Nephron (organoid): Measurements from ENCODE around the gene UBXN2A.
"Not testable (repeated sequence)": the region's sequence is repeated elsewhere in the genome, so short reads cannot be mapped to it uniquely, and the experiment has no call there.

ENCODE experiments used
- H3K27ac Mint-ChIP-seq, 3 experiments: 2 replicates each; pipeline ENCODE4 v1.8.0; 2020; ENCODE audit warnings: mixed read lengths in 3 of 3, mild to moderate bottlenecking in 2 of 3, moderate library complexity in 1 of 3
- H3K27me3 Mint-ChIP-seq: 2 replicates; pipeline ENCODE4 v1.8.0; 2021; ENCODE audit warnings: low read depth, mild to moderate bottlenecking, moderate library complexity, mixed read lengths
- H3K36me3 Mint-ChIP-seq: 2 replicates; pipeline ENCODE4 v1.8.0; 2020; ENCODE audit warnings: low read depth, mixed read lengths
- H3K4me1 Mint-ChIP-seq: 2 replicates; pipeline ENCODE4 v1.8.0; 2020; ENCODE audit warnings: mixed read lengths
- H3K4me3 Mint-ChIP-seq, 3 experiments: 2 replicates each; pipeline ENCODE4 v1.8.0; 2020; ENCODE audit warnings: mild to moderate bottlenecking in 3 of 3, mixed read lengths in 3 of 3, moderate library complexity in 2 of 3
- H3K9me3 Mint-ChIP-seq: 2 replicates; pipeline ENCODE4 v1.8.0; 2020; ENCODE audit warnings: mixed read lengths
- CTCF ChIP-seq, 3 experiments: fragments of 200-600 bp; sonication (generic); IDR thresholded peaks; one replicate each; pipeline ENCODE4 v1.5.0; 2021; ENCODE audit warnings: antibody characterized with exemption in 3 of 3; ENCODE audit not compliant: unreplicated experiment in 3 of 3

UBXN2A gene

DNA sequence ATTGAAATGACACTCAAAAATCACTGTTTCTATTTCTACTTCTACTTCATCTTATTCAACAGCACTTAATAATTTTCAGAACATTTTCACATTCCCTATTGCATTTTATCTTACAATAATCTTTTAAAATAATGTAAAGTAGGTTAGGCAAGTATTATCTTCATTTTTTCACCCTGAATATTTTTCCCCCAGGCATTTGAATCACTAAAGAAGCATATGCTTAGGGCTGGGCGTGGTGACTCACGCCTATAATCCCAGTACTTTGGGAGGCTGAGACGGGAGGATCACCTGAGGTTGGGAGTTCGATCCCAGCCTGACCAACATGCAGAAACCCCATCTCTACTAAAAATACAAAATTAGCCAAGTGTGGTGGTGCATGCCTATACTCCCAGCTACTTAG, 100.2 kb downstream of the UBXN2A start:
- no peaks in the 10 kb centered on the region for H3K9me3 Mint-ChIP-seq
- H3K27ac Mint-ChIP-seq, result no peak overlapping the region
- no peak for TF ChIP-seq CTCF (IDR thresholded peaks at IDR 0.05; ENCODE audit: unreplicated experiment in 3 of 3)
- peaks cover 6% of the 10 kb centered on the region for H3K4me1 Mint-ChIP-seq
- peaks cover 24% of the 10 kb centered on the region for H3K36me3 Mint-ChIP-seq
- no peaks in the 10 kb centered on the region for H3K27me3 Mint-ChIP-seq
- H3K4me3 Mint-ChIP-seq, result no peak overlapping the region

DNA sequence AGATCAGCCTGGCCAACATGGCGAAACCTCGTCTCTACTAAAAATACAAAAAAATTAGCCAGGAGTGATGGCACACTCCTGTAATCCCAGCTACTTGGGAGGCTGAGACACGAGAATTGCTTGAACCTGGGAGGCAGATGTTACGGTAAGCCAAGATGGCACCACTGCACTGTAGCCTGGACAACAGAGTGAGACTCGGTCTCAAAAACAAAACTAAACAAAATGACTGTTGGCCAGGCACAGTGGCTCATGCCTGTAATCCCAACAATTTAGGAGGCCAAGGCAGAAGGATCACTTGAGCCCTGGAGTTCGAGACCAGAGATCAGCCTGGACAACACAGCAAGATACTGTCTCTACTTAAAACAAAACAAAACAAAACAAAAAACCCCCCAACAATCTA, 102.9 kb downstream of the UBXN2A start:
- H3K27ac Mint-ChIP-seq, H3K9me3 Mint-ChIP-seq, H3K27me3 Mint-ChIP-seq, H3K4me3 Mint-ChIP-seq: not testable (repeated sequence)
- Mint-ChIP-seq H3K4me1 (peaks cover 20% of the 10 kb centered on the region), H3K36me3 (peaks cover 12% of the 10 kb centered on the region)

- Mint-ChIP-seq H3K4me3 (peak overlapping the region; percentile 90 to 95 (median 91)), H3K27ac (peak overlapping the region in 1 of 3 experiments; percentile 62), H3K4me1 (peaks cover 20% of the 10 kb centered on the region), H3K9me3 (no peaks in the 10 kb centered on the region), H3K27me3 (no peaks in the 10 kb centered on the region), H3K36me3 (peaks cover 5% of the 10 kb centered on the region)
- no peak for TF ChIP-seq CTCF (IDR thresholded peaks at IDR 0.05; ENCODE audit: unreplicated experiment in 3 of 3)
These were observed 105.5 kb downstream of the UBXN2A start for GRCh38 chr2:24045511-24046508.

DNA sequence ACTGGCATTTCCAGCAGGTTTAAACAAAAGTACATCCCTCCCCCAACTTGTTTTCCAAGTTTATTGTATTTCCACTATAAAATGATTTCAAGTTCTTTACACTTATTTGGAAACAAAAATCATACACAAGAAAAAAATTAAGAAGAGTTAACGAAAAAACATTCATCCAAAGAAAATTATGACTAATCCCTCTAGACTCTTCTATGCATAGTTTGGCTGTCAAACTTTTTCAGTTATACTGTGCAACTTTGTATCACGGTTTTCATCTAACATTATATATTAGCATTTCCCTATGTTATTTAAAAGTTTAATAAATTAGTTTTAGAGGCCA, 106.3 kb downstream of the UBXN2A start:
- Mint-ChIP-seq H3K9me3 (no peaks in the 10 kb centered on the region), H3K4me1 (peaks cover 20% of the 10 kb centered on the region), H3K27me3 (no peaks in the 10 kb centered on the region), H3K27ac (no peak overlapping the region), H3K4me3 (peak overlapping the region; percentile 90 to 95 (median 91)), H3K36me3 (peaks cover 5% of the 10 kb centered on the region)
- TF ChIP-seq CTCF (IDR thresholded peaks at IDR 0.05; ENCODE audit: unreplicated experiment in 3 of 3), result no peak

- Mint-ChIP-seq H3K27ac (peak within 1 kb of the TSS; percentile 47 to 84 (median 80)), H3K36me3 (peaks cover 5% of the 10 kb centered on the region), H3K4me3 (peak within 1 kb of the TSS; percentile 90 to 95 (median 91)), H3K4me1 (peaks cover 20% of the 10 kb centered on the region), H3K27me3 (no peaks in the 10 kb centered on the region), H3K9me3 (no peaks in the 10 kb centered on the region)
- TF ChIP-seq CTCF (IDR thresholded peaks at IDR 0.05; ENCODE audit: unreplicated experiment in 3 of 3), result no peak
These were observed 106.9 kb downstream of the UBXN2A start, which contains the start of gene WDCP for GRCh38 chr2:24046930-24047702. WDCP (minus strand) TSS chr2:24047391; CDS start chr2:24039494, 7,897 bp downstream.

DNA sequence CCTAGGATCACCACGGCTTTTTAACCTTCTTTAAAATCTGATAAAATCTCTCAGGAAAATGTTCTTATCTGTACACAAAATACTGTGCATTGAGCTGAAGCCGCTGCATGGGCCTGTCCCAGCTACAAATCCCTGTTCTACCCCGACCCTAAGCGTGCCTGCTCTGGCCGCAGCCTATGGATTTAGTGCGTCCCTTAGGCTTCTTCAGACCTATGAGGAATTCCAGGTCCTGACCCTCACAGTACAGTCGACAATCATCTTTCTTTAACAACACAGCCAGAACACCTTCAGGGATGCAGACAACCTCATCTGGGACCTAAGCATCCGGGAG, 107.4 kb downstream of the UBXN2A start:
- Mint-ChIP-seq H3K4me1 (peaks cover 20% of the 10 kb centered on the region), H3K27ac (peak overlapping the region in 2 of 3 experiments; percentile 47 to 80), H3K36me3 (peaks cover 5% of the 10 kb centered on the region), H3K27me3 (no peaks in the 10 kb centered on the region), H3K9me3 (no peaks in the 10 kb centered on the region), H3K4me3 (peak overlapping the region; percentile 90 to 95 (median 91))
- TF ChIP-seq CTCF (IDR thresholded peaks at IDR 0.05; ENCODE audit: unreplicated experiment in 3 of 3), result no peak
